Fibroblast of pulmonary artery (primary cell): ENCODE results near the gene NUBPL.
A peak's percentile ranks its signal among the peaks of the same experiment; 100 is the strongest.
"Not testable (repeated sequence)": the region's sequence is repeated elsewhere in the genome, so short reads cannot be mapped to it uniquely, and the experiment has no call there.

Source experiments
- DNase-seq: peaks from one replicate; pipeline ENCODE4 v3.0.0-alpha.2; 2010; ENCODE audit warnings: low read depth
- H3K4me3 ChIP-seq: replicated peaks from 2 replicates; pipeline ENCODE4 v1.5.1; 2011; ENCODE audit warnings: low read depth, mild to moderate bottlenecking, control low read depth, low read length, moderate library complexity
- TF ChIP-seq, protein P1 (sequence below): IDR thresholded peaks from 2 replicates; pipeline ENCODE4 v1.5.1; 2011; ENCODE audit warnings: mild to moderate bottlenecking, control low read depth, low read length, inconsistent platforms; ENCODE audit errors: missing control alignments

NUBPL gene

GRCh38 chr14:31703056-31703455, 141.9 kb downstream of the NUBPL start:
- TF ChIP-seq, protein P1, sequence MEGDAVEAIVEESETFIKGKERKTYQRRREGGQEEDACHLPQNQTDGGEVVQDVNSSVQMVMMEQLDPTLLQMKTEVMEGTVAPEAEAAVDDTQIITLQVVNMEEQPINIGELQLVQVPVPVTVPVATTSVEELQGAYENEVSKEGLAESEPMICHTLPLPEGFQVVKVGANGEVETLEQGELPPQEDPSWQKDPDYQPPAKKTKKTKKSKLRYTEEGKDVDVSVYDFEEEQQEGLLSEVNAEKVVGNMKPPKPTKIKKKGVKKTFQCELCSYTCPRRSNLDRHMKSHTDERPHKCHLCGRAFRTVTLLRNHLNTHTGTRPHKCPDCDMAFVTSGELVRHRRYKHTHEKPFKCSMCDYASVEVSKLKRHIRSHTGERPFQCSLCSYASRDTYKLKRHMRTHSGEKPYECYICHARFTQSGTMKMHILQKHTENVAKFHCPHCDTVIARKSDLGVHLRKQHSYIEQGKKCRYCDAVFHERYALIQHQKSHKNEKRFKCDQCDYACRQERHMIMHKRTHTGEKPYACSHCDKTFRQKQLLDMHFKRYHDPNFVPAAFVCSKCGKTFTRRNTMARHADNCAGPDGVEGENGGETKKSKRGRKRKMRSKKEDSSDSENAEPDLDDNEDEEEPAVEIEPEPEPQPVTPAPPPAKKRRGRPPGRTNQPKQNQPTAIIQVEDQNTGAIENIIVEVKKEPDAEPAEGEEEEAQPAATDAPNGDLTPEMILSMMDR: no peak
- H3K4me3 ChIP-seq: no peak overlapping the region
- DNase-seq: peak; percentile 7

DNA sequence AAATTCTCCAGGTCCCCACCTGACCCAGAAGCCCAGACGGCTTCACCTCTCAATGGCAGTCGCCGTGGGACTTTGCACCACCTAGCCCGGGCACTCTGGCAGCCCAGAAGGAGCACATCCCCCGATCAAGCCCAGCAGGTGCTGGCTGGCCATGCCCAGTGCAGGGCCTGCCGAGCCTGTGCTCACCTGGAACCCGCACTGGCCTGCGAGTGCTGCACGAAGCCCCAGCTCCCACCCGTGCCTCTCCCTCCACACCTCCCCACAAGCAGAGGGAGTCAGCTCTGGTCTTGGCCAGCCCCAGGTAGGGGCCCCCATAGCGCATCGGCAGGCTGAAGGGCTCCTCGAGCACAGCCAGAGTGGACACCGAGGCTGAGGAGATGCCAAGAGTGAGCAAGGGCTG, 144.5 kb downstream of the NUBPL start:
- no peak overlapping the region for H3K4me3 ChIP-seq
- DNase-seq: no peak
- TF ChIP-seq, protein P1: no peak

DNA sequence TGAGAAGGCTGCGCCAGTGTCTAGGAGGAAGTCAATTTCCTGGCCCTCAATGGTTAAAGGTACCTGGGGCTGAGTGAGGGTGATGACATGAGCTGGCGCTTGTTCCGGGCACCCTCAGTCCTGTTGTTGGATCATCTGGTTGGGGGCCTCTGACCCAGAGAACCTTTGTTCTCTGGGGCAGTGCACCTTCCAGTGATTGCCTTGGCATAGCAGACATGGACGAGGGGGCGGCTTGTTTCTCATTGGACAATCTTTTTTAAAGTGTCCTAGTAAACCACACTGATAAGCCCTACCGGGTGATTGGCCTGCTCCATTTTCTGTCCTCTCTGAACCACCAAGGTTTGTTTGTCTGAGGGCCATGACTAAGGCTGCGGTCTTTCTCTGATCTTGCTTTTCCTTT, 147.5 kb downstream of the NUBPL start:
- DNase-seq, H3K4me3 ChIP-seq: not testable (repeated sequence)

- TF ChIP-seq, protein P1: no peak
- H3K4me3 ChIP-seq: no peak overlapping the region
- DNase-seq: no peak
Measured at GRCh38 chr14:31712244-31713127, 151.3 kb downstream of the NUBPL start.

GRCh38 chr14:31716208-31716607, 155.0 kb downstream of the NUBPL start:
- no peak overlapping the region for H3K4me3 ChIP-seq
- TF ChIP-seq, protein P1: no peak
- no peak for DNase-seq

DNA sequence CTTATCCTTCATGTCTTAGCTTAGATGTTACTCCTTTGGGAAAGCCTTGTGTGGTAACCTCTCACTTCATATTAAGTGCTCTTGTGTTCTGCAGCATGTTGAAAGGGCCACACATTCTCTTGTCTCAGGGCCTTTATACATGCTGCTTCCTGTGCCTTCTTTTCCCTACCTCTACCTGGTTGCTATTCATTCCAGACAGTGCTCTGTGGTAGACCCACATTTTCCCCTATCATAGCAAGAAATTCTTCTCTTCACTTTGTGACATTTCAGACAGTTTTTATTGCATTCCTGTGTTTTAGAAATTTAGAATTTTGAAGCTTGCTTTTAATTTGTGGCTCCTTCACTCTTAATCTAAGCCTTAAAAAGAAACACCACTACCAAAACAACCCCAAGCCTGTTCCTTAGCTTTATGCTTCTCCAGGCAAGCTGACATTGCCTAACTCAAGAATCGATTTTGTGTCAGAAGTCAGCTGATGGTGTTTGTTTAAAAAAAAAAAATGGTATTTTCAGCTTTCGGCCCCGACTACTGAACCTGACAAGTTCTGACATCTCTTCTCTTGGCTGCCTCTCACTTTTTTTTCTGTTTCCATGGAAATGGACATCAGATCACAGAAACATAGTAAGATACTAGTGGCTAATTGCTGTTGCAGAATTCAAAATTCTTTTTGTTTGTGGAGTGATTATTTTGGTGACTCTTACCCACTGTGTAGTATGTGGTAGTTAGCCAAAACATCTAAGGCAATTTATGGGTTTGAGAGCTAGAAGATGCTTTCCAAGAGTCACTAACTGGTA, 156.3 kb downstream of the NUBPL start:
- H3K4me3 ChIP-seq: no peak overlapping the region
- TF ChIP-seq, protein P1: no peak
- peak; percentile 10 for DNase-seq

DNA sequence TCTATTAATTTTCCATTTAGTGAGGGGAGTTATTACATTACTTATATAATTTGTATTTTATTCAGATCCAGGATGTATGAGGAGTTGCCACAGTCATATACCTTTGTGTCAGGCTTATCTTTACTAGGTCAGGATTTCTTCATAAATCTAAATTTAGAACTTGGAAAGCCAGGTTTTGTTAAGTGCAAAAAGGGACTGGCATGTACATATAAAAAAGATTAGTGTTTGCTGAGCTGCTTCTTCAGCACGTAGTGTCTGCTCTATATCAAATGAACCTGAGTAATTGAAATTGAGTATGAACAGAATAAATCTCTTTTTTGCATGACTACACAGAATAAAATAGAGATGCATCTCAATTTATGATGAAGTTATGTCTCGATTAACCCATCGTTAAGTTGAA, 157.4 kb downstream of the NUBPL start:
- TF ChIP-seq, protein P1: no peak
- no peak overlapping the region for H3K4me3 ChIP-seq
- no peak for DNase-seq
